GM12878 (cell line): Measurements from ENCODE around the gene RAB43. TPM values are rescaled to one million over a fixed set of nuclear protein-coding genes. Genes with fewer than 3 reads are reported as not detected.
A peak's percentile ranks its signal among the peaks of the same experiment; 100 is the strongest.

Experiments used
- ATAC-seq: fragments of 200-7000 bp; cut with Tn5 transposase; 3 replicates; pipeline ENCODE4 v1.9.1; 2020; ENCODE audit warnings: mild to moderate bottlenecking, moderate library complexity
- BruUV-seq: library from RNA; stranded (reverse); fragments of 400-500 nt; replicated peaks from 2 replicates; lab custom pipeline; 2021; lab: Mats Ljungman, UMichigan
- CTCF ChIA-PET: fragments of 300-600 bp; sonication (Branson Sonifier 250); formaldehyde crosslinking; extraction: SDS; loops from one replicate; lab custom pipeline; 2021; ENCODE audit warnings: inconsistent platforms; lab: Yijun Ruan, JAX
- POLR2A ChIA-PET: fragments of 350-600 bp; formaldehyde crosslinking; extraction: SDS; loops from one replicate; lab custom pipeline; 2021; ENCODE audit warnings: inconsistent platforms; lab: Charles Lee
- RAD21 ChIA-PET: fragments of 300-600 bp; sonication (Branson Sonifier 250); formaldehyde crosslinking; loops from one replicate; lab custom pipeline; 2023; ENCODE audit warnings: antibody characterized with exemption; ENCODE audit not compliant: unreplicated experiment; lab: Charles Lee
- SMC1A ChIA-PET: fragments of 300-600 bp; sonication (Branson Sonifier 250); formaldehyde crosslinking; loops from one replicate; lab custom pipeline; 2023; ENCODE audit not compliant: unreplicated experiment, uncharacterized antibody; lab: Charles Lee
- DNase-seq: peaks from one replicate; pipeline ENCODE4 v3.0.0-alpha.2; 2011; ENCODE audit warnings: low read depth, low spot score
- FAIRE-seq: peaks from 3 replicates; lab custom pipeline; 2011; peaks lifted over from hg19 to GRCh38; lab: Jason Lieb, UNC
- H2AFZ ChIP-seq: 2 replicates; pipeline ENCODE4 v1.6.0; 2011; ENCODE audit warnings: low read depth, low read length, control low read depth; ENCODE audit not compliant: control insufficient read depth
- H3K27ac ChIP-seq: 2 replicates; pipeline ENCODE4 v1.5.1; 2011; ENCODE audit warnings: control low read depth; ENCODE audit not compliant: control insufficient read depth, insufficient read depth
- H3K27me3 ChIP-seq, 2 experiments: replicated peaks in 1 of 2; 2 replicates each; pipeline versions ENCODE4 v1.6.0 to v1.6.1; 2011; ENCODE audit warnings: low read length in 1 of 2; ENCODE audit not compliant: control insufficient read depth in 2 of 2, insufficient read depth in 2 of 2
- H3K36me3 ChIP-seq, 2 experiments: 2 replicates each; pipeline ENCODE4 v1.5.1; 2011; ENCODE audit warnings: low read length in 1 of 2; ENCODE audit not compliant: control insufficient read depth in 2 of 2, insufficient read depth in 2 of 2
- H3K4me1 ChIP-seq: 2 replicates; pipeline ENCODE4 v1.6.1; 2011; ENCODE audit warnings: mild to moderate bottlenecking, low read length, moderate library complexity, mixed read lengths; ENCODE audit not compliant: control insufficient read depth, insufficient read depth
- H3K4me2 ChIP-seq: 2 replicates; pipeline ENCODE4 v1.6.0; 2011; ENCODE audit warnings: control low read depth; ENCODE audit not compliant: control insufficient read depth, insufficient read depth
- H3K4me3 ChIP-seq: fragments of 200-600 bp; sonication (generic); 2 replicates; pipeline ENCODE4 v1.5.1; 2016
- H3K79me2 ChIP-seq: 2 replicates; pipeline ENCODE4 v1.6.0; 2011; ENCODE audit warnings: low read length; ENCODE audit not compliant: control insufficient read depth, insufficient read depth
- H3K9ac ChIP-seq: 2 replicates; pipeline ENCODE4 v1.8.0; 2011; ENCODE audit warnings: low read length, control low read depth, mixed read lengths; ENCODE audit not compliant: control insufficient read depth, insufficient read depth
- H3K9me3 ChIP-seq: replicated peaks from 3 replicates; pipeline ENCODE4 v1.5.1; 2011; ENCODE audit warnings: mild to moderate bottlenecking, low read length; ENCODE audit not compliant: control insufficient read depth, insufficient read depth
- H4K20me1 ChIP-seq: 2 replicates; pipeline ENCODE4 v1.6.0; 2011; ENCODE audit not compliant: control insufficient read depth, insufficient read depth
- FOS ChIP-seq: IDR thresholded peaks from 3 replicates; pipeline ENCODE4 v1.6.1; 2011; ENCODE audit warnings: borderline replicate concordance; ENCODE audit not compliant: insufficient read length; ENCODE audit errors: extremely low read depth
- MEF2B ChIP-seq: fragments of 450-650 bp; IDR thresholded peaks from 2 replicates; pipeline ENCODE4 v1.6.1; 2018; ENCODE audit warnings: mild to moderate bottlenecking, moderate library complexity; ENCODE audit not compliant: partially characterized antibody, poor library complexity, severe bottlenecking
- WGBS: methylation state at CpG from one replicate; pipeline ENCODE4 v1.1.6; 2016; ENCODE audit warnings: low lambda C conversion rate; ENCODE audit not compliant: insufficient replicate concordance, insufficient coverage; ENCODE audit errors: missing lambda C conversion rate; 5-methylcytosine and 5-hydroxymethylcytosine counted together
- in situ Hi-C: fragments of 300-500 bp; cut with MboI; formaldehyde crosslinking; loops from 9 replicates; pipeline ENCODE4 v1.14.3; 2018; ENCODE audit warnings: mixed read lengths
- intact Hi-C: fragments of 100-400 bp; cut with micrococcal nuclease; formaldehyde crosslinking; loops from one replicate; pipeline ENCODE4 v1.14.2; 2022; ENCODE audit not compliant: unreplicated experiment
- polyA plus RNA-seq, 11 experiments: library from polyadenylated mRNA; depleted of rRNA in 4 of 11; unstranded in 6 of 11; stranded (reverse) in 5 of 11; fragments of >200 nt; fragmentation: Nextera tagmentation in 4 of 11; fragmentation: Illumina TruSeq in 1 of 11; extraction: Ambion mirVana in 4 of 11; extraction: Trizol in 1 of 11; gene quantifications; 1 replicate in 1 of 11; 2 replicates in 10 of 11; pipeline versions ENCODE4 v1.2.1 to v1.2.3, GENCODE V29; 2011 to 2016; ENCODE audit warnings: inconsistent platforms in 2 of 11, missing spikeins in 2 of 11, low read depth in 1 of 11
- total RNA-seq, 4 experiments: library from RNA; depleted of rRNA in 3 of 4; stranded (reverse); fragments of >200 nt in 3 of 4; fragmentation: Illumina TruSeq in 1 of 4; extraction: Trizol in 1 of 4; gene quantifications; 2 replicates each; pipeline versions ENCODE4 v1.2.1 to v1.2.3, GENCODE V29; 2013 to 2021

Gene RAB43
- total and polyA plus RNA-seq, 10 of the 15 experiments (the other 5 are each of a cell fraction or from before 2014, with no cell fraction given), result 0.08 to 14.0 (median 4.0) TPM

DNA sequence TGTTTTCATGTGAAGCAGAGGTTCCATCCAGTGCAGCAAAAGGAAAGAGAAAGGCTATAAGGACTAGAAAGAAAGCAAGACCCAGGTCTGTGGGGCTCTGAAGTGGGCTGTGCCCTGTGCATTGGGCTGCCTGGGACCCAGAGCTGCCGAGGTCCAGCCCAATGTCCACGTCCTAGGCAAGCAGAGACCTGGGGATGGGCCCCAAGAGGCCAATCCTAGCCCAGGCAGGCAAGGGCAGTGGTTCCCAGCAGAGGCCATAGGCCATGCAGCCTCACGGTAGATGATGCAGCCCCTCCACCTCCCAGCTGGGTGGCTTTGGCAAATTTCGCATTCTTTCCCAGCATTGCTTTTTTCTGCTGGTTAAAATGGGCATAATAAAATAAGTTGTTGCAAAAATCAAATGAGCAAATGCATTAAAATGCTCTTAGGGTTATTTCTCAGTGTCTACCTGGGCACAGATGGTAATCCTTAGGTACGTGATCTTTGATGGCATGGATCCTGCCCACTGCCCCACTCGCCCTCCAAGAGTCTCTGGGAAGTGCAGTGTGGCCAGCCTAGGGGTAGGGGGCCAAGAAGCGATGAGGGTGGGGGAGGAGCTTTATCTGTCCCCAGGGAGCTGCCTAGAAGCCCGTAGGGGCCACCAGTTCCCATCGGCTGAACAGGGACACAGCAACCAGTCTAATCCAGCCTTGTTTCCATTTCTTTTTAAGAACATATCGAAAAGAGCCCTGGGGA, 83.3 kb downstream of the RAB43 start:
- no peaks in the 10 kb centered on the region for H3K4me1 ChIP-seq
- no peak overlapping the region for H3K9ac ChIP-seq
- no TSS peak for BruUV-seq
- H3K79me2 ChIP-seq, result no peaks in the 10 kb centered on the region
- FAIRE-seq (no peak), DNase-seq (no peak), ATAC-seq (no peak)
- no peak overlapping the region for H3K27ac ChIP-seq
- H2AFZ ChIP-seq, result no peak overlapping the region
- H3K36me3 ChIP-seq, result no peaks in the 10 kb centered on the region
- TF ChIP-seq FOS, result no peak
- peak; percentile 22 for TF ChIP-seq MEF2B
- H3K4me2 ChIP-seq, result no peak overlapping the region
- SMC1A ChIA-PET, result no interaction called here
- H3K27me3 ChIP-seq, result no peaks in the 10 kb centered on the region; a peak in 2 of 4 replicates
- CTCF ChIA-PET, result interaction anchor here (1.8 to 2.1 kb wide), 2 partner anchors 15 to 68 kb away, joined by 5 to 9 read pairs; no protein-coding TSS in a partner anchor
- H4K20me1 ChIP-seq, result no peaks in the 10 kb centered on the region
- no peaks in the 10 kb centered on the region for H3K9me3 ChIP-seq
- RAD21 ChIA-PET, result no interaction called here
- no peak overlapping the region for H3K4me3 ChIP-seq
- 18% methylated on average over 10 of the region's 10 CpGs for WGBS
- in situ Hi-C loops (no loop called here), intact Hi-C loops (no loop called here)
- POLR2A ChIA-PET, result no interaction called here

Other genes starting within 250 kb of the RAB43 start
Only the 7 nearest of the 8 such genes appear.
- gene CFAP92, start 127.7 kb downstream of the RAB43 start, total RNA-seq (2014; rRNA removed), result not detected in 2 replicates
- not detected in 2 replicates for gene CFAP92, start 127.7 kb downstream of the RAB43 start, total RNA-seq (2014; rRNA removed; fragmentation: Illumina TruSeq; extraction: Trizol)
- gene CFAP92, start 127.7 kb downstream of the RAB43 start, total RNA-seq (2021), result not detected in 2 replicates
- 0.22 TPM in 1 of 2 replicates, not detected in the other for gene CFAP92, start 127.7 kb downstream of the RAB43 start, polyA plus RNA-seq (2011; rRNA removed)
- not detected in 2 replicates for gene CFAP92, start 127.7 kb downstream of the RAB43 start, polyA plus RNA-seq (2014; fragmentation: Illumina TruSeq; extraction: Trizol)
- under 1 TPM in 1 of 2 experiments, not detected in 1; 0.05 TPM for gene CFAP92, start 127.7 kb downstream of the RAB43 start, polyA plus RNA-seq (2014; fragmentation: Nextera tagmentation; extraction: Ambion mirVana)
- gene CFAP92, start 127.7 kb downstream of the RAB43 start, polyA plus RNA-seq (2014; rRNA removed), result not detected in 2 replicates
- under 1 TPM; 0.14 to 0.52 TPM for gene CFAP92, start 127.7 kb downstream of the RAB43 start, polyA plus RNA-seq (2016; fragmentation: Nextera tagmentation; extraction: Ambion mirVana)
- gene EFCC1, start 120.5 kb downstream of the RAB43 start, total RNA-seq (2014; rRNA removed), result not detected in 2 replicates
- not detected in 2 replicates for gene EFCC1, start 120.5 kb downstream of the RAB43 start, total RNA-seq (2014; rRNA removed; fragmentation: Illumina TruSeq; extraction: Trizol)
- not detected in 2 replicates for gene EFCC1, start 120.5 kb downstream of the RAB43 start, total RNA-seq (2021)
- not detected in 2 replicates for gene EFCC1, start 120.5 kb downstream of the RAB43 start, polyA plus RNA-seq (2011; rRNA removed)
- not detected in 2 replicates for gene EFCC1, start 120.5 kb downstream of the RAB43 start, polyA plus RNA-seq (2014; fragmentation: Illumina TruSeq; extraction: Trizol)
- not detected for gene EFCC1, start 120.5 kb downstream of the RAB43 start, polyA plus RNA-seq (2014; fragmentation: Nextera tagmentation; extraction: Ambion mirVana)
- not detected in 2 replicates for gene EFCC1, start 120.5 kb downstream of the RAB43 start, polyA plus RNA-seq (2014; rRNA removed)
- gene EFCC1, start 120.5 kb downstream of the RAB43 start, polyA plus RNA-seq (2016; fragmentation: Nextera tagmentation; extraction: Ambion mirVana), result not detected
- not detected in 2 replicates for gene GP9, start 61.0 kb downstream of the RAB43 start, total RNA-seq (2014; rRNA removed)
- not detected in 2 replicates for gene GP9, start 61.0 kb downstream of the RAB43 start, total RNA-seq (2014; rRNA removed; fragmentation: Illumina TruSeq; extraction: Trizol)
- not detected in 2 replicates for gene GP9, start 61.0 kb downstream of the RAB43 start, total RNA-seq (2021)
- not detected in 2 replicates for gene GP9, start 61.0 kb downstream of the RAB43 start, polyA plus RNA-seq (2011; rRNA removed)
- gene GP9, start 61.0 kb downstream of the RAB43 start, polyA plus RNA-seq (2014; fragmentation: Illumina TruSeq; extraction: Trizol), result not detected in 2 replicates
- gene GP9, start 61.0 kb downstream of the RAB43 start, polyA plus RNA-seq (2014; fragmentation: Nextera tagmentation; extraction: Ambion mirVana), result not detected
- 0.15 TPM in 1 of 2 replicates, not detected in the other for gene GP9, start 61.0 kb downstream of the RAB43 start, polyA plus RNA-seq (2014; rRNA removed)
- gene GP9, start 61.0 kb downstream of the RAB43 start, polyA plus RNA-seq (2016; fragmentation: Nextera tagmentation; extraction: Ambion mirVana), result not detected
- gene ISY1, start 39.3 kb upstream of the RAB43 start, total RNA-seq (2014; rRNA removed), result 28.3 and 39.5 TPM in 2 replicates
- 46.0 and 47.1 TPM in 2 replicates for gene ISY1, start 39.3 kb upstream of the RAB43 start, total RNA-seq (2014; rRNA removed; fragmentation: Illumina TruSeq; extraction: Trizol)
- 36.8 and 38.6 TPM in 2 replicates for gene ISY1, start 39.3 kb upstream of the RAB43 start, total RNA-seq (2021)
- 43.3 and 61.7 TPM in 2 replicates for gene ISY1, start 39.3 kb upstream of the RAB43 start, polyA plus RNA-seq (2011; rRNA removed)
- gene ISY1, start 39.3 kb upstream of the RAB43 start, polyA plus RNA-seq (2014; fragmentation: Illumina TruSeq; extraction: Trizol), result 42.3 and 45.4 TPM in 2 replicates
- gene ISY1, start 39.3 kb upstream of the RAB43 start, polyA plus RNA-seq (2014; fragmentation: Nextera tagmentation; extraction: Ambion mirVana), result 10 to 100 TPM; 54.1 to 58.2 TPM
- gene ISY1, start 39.3 kb upstream of the RAB43 start, polyA plus RNA-seq (2014; rRNA removed), result 28.5 and 32.3 TPM in 2 replicates
- gene ISY1, start 39.3 kb upstream of the RAB43 start, polyA plus RNA-seq (2016; fragmentation: Nextera tagmentation; extraction: Ambion mirVana), result 10 to 100 TPM; 66.7 to 72.2 TPM
- gene CNBP, start 62.1 kb upstream of the RAB43 start, total RNA-seq (2014; rRNA removed), result 300 and 328 TPM in 2 replicates
- gene CNBP, start 62.1 kb upstream of the RAB43 start, total RNA-seq (2014; rRNA removed; fragmentation: Illumina TruSeq; extraction: Trizol), result 341 and 350 TPM in 2 replicates
- 340 and 342 TPM in 2 replicates for gene CNBP, start 62.1 kb upstream of the RAB43 start, total RNA-seq (2021)
- gene CNBP, start 62.1 kb upstream of the RAB43 start, polyA plus RNA-seq (2011; rRNA removed), result 468 and 566 TPM in 2 replicates
- 409 and 473 TPM in 2 replicates for gene CNBP, start 62.1 kb upstream of the RAB43 start, polyA plus RNA-seq (2014; fragmentation: Illumina TruSeq; extraction: Trizol)
- gene CNBP, start 62.1 kb upstream of the RAB43 start, polyA plus RNA-seq (2014; fragmentation: Nextera tagmentation; extraction: Ambion mirVana), result 100 to 1,000 TPM; 618 to 719 TPM
- 362 and 390 TPM in 2 replicates for gene CNBP, start 62.1 kb upstream of the RAB43 start, polyA plus RNA-seq (2014; rRNA removed)
- gene CNBP, start 62.1 kb upstream of the RAB43 start, polyA plus RNA-seq (2016; fragmentation: Nextera tagmentation; extraction: Ambion mirVana), result 100 to 1,000 TPM; 618 to 628 TPM
- 106 and 118 TPM in 2 replicates for gene COPG1, start 127.8 kb upstream of the RAB43 start, total RNA-seq (2014; rRNA removed)
- gene COPG1, start 127.8 kb upstream of the RAB43 start, total RNA-seq (2014; rRNA removed; fragmentation: Illumina TruSeq; extraction: Trizol), result 80.5 and 87.2 TPM in 2 replicates
- 128 and 138 TPM in 2 replicates for gene COPG1, start 127.8 kb upstream of the RAB43 start, total RNA-seq (2021)
- gene COPG1, start 127.8 kb upstream of the RAB43 start, polyA plus RNA-seq (2011; rRNA removed), result 43.8 and 66.8 TPM in 2 replicates
- 62.0 and 78.1 TPM in 2 replicates for gene COPG1, start 127.8 kb upstream of the RAB43 start, polyA plus RNA-seq (2014; fragmentation: Illumina TruSeq; extraction: Trizol)
- gene COPG1, start 127.8 kb upstream of the RAB43 start, polyA plus RNA-seq (2014; fragmentation: Nextera tagmentation; extraction: Ambion mirVana), result 100 to 1,000 TPM in 1 of 2 experiments, 10 to 100 TPM in 1; 54.8 to 102 TPM
- gene COPG1, start 127.8 kb upstream of the RAB43 start, polyA plus RNA-seq (2014; rRNA removed), result 61.7 and 77.7 TPM in 2 replicates
- gene COPG1, start 127.8 kb upstream of the RAB43 start, polyA plus RNA-seq (2016; fragmentation: Nextera tagmentation; extraction: Ambion mirVana), result 100 to 1,000 TPM; 131 to 143 TPM
- 16.7 and 22.7 TPM in 2 replicates for gene HMCES, start 157.1 kb upstream of the RAB43 start, total RNA-seq (2014; rRNA removed)
- 11.9 and 12.4 TPM in 2 replicates for gene HMCES, start 157.1 kb upstream of the RAB43 start, total RNA-seq (2014; rRNA removed; fragmentation: Illumina TruSeq; extraction: Trizol)
- 25.5 and 33.4 TPM in 2 replicates for gene HMCES, start 157.1 kb upstream of the RAB43 start, total RNA-seq (2021)
- 21.3 and 42.6 TPM in 2 replicates for gene HMCES, start 157.1 kb upstream of the RAB43 start, polyA plus RNA-seq (2011; rRNA removed)
- 29.6 and 31.2 TPM in 2 replicates for gene HMCES, start 157.1 kb upstream of the RAB43 start, polyA plus RNA-seq (2014; fragmentation: Illumina TruSeq; extraction: Trizol)
- gene HMCES, start 157.1 kb upstream of the RAB43 start, polyA plus RNA-seq (2014; fragmentation: Nextera tagmentation; extraction: Ambion mirVana), result 10 to 100 TPM; 17.2 to 18.5 TPM
- gene HMCES, start 157.1 kb upstream of the RAB43 start, polyA plus RNA-seq (2014; rRNA removed), result 21.9 and 25.0 TPM in 2 replicates
- gene HMCES, start 157.1 kb upstream of the RAB43 start, polyA plus RNA-seq (2016; fragmentation: Nextera tagmentation; extraction: Ambion mirVana), result 10 to 100 TPM; 45.3 to 49.8 TPM